A549 (cell line): ENCODE data around the gene SCAP. TPM values are rescaled to one million over a fixed set of nuclear protein-coding genes. Genes with fewer than 3 reads are reported as not detected.
A peak's percentile ranks its signal among the peaks of the same experiment; 100 is the strongest.

Source experiments
- ATAC-seq, 2 experiments: fragments of 200-7000 bp in 1 of 2; fragments of >200 bp in 1 of 2; cut with Nextera tagmentation in 1 of 2; cut with Tn5 transposase in 1 of 2; 3 replicates each; pipeline versions ENCODE4 v1.8.0 to v1.9.1; 2018 to 2020; ENCODE audit warnings: mild to moderate bottlenecking in 1 of 2, moderate library complexity in 1 of 2
- CTCF ChIA-PET: fragments of 300-600 bp; sonication (Branson Sonifier 250); formaldehyde crosslinking; extraction: SDS; loops from one replicate; lab custom pipeline; 2021; ENCODE audit warnings: antibody characterized with exemption, inconsistent platforms; lab: Yijun Ruan, JAX
- POLR2A ChIA-PET: fragments of 350-600 bp; formaldehyde crosslinking; extraction: SDS; loops from one replicate; lab custom pipeline; 2021; ENCODE audit warnings: antibody characterized with exemption, inconsistent platforms; lab: Yijun Ruan, JAX
- DNase-seq, 2 experiments: peaks; one replicate each; pipeline versions ENCODE4 v3.0.0 to v3.0.0-alpha.2; 2011 to 2016; ENCODE audit warnings: low read depth in 1 of 2, low spot score in 1 of 2
- FAIRE-seq: peaks from 2 replicates; lab custom pipeline; 2011; peaks lifted over from hg19 to GRCh38; lab: Jason Lieb, UNC
- H3K27ac ChIP-seq, 2 experiments: fragments of >200 bp; sonication (Bioruptor Twin); formaldehyde crosslinking; 3 replicates each; pipeline ENCODE4 v1.5.1; 2016 to 2017
- H3K4me1 ChIP-seq: fragments of >200 bp; sonication (Bioruptor Twin); formaldehyde crosslinking; 3 replicates; pipeline ENCODE4 v1.6.1; 2016
- H3K4me2 ChIP-seq: fragments of >200 bp; sonication (Bioruptor Twin); formaldehyde crosslinking; 3 replicates; pipeline ENCODE4 v1.6.1; 2016
- H3K4me3 ChIP-seq: fragments of >200 bp; sonication (Bioruptor Twin); formaldehyde crosslinking; 3 replicates; pipeline ENCODE4 v1.5.1; 2016
- H3K9me3 ChIP-seq: fragments of >200 bp; sonication (Bioruptor Twin); formaldehyde crosslinking; 3 replicates; pipeline ENCODE4 v1.6.1; 2016
- BHLHE40 ChIP-seq: IDR thresholded peaks from 2 replicates; pipeline ENCODE4 v1.6.1; 2012; ENCODE audit warnings: low read depth, low read length, inconsistent platforms
- CBX2 ChIP-seq: fragments of 200-600 bp; sonication (generic); IDR thresholded peaks from 2 replicates; pipeline ENCODE4 v1.6.1; 2016; ENCODE audit warnings: low read depth, mild to moderate bottlenecking, borderline replicate concordance
- CBX8 ChIP-seq: fragments of 200-600 bp; sonication (generic); IDR thresholded peaks from 2 replicates; pipeline ENCODE4 v1.6.1; 2016
- CEBPB ChIP-seq, 2 experiments: fragments of >200 bp in 1 of 2; sonication (Bioruptor Twin) in 1 of 2; formaldehyde crosslinking in 1 of 2; IDR thresholded peaks; 2 replicates each; pipeline ENCODE4 v1.6.1; 2012 to 2016
- CHD2 ChIP-seq: fragments of 150-350 bp; IDR thresholded peaks from 2 replicates; pipeline ENCODE4 v1.6.1; 2014; ENCODE audit warnings: low read length; ENCODE audit not compliant: partially characterized antibody
- CHD4 ChIP-seq: fragments of 200-600 bp; sonication (generic); IDR thresholded peaks from 2 replicates; pipeline ENCODE4 v1.6.1; 2016; ENCODE audit warnings: antibody characterized with exemption, mild to moderate bottlenecking, borderline replicate concordance
- EP300 ChIP-seq, 2 experiments: fragments of >200 bp; sonication (Bioruptor Twin); formaldehyde crosslinking; IDR thresholded peaks; 2 replicates in 1 of 2; 3 replicates in 1 of 2; pipeline ENCODE4 v1.6.1; 2016 to 2017
- FOSB ChIP-seq: fragments of 250-450 bp; sonication (Bioruptor Pico); IDR thresholded peaks from 2 replicates; pipeline ENCODE4 v1.5.0; 2020; ENCODE audit warnings: mild to moderate bottlenecking, moderate library complexity
- HES2 ChIP-seq: fragments of >200 bp; sonication (Bioruptor Twin); formaldehyde crosslinking; IDR thresholded peaks from 2 replicates; pipeline ENCODE4 v1.6.1; 2016
- JUN ChIP-seq, 2 experiments: fragments of >200 bp; sonication (Bioruptor Twin); formaldehyde crosslinking; IDR thresholded peaks; 2 replicates in 1 of 2; 3 replicates in 1 of 2; pipeline ENCODE4 v1.6.1; 2016 to 2017
- KDM1A ChIP-seq: fragments of 200-600 bp; sonication (generic); IDR thresholded peaks from 2 replicates; pipeline ENCODE4 v1.6.1; 2016; ENCODE audit warnings: low read depth, mild to moderate bottlenecking
- MAZ ChIP-seq: fragments of 150-350 bp; IDR thresholded peaks from 2 replicates; pipeline ENCODE4 v1.6.1; 2014; ENCODE audit warnings: antibody characterized with exemption, low read depth, low read length, borderline replicate concordance
- MYC ChIP-seq: IDR thresholded peaks from 2 replicates; pipeline ENCODE4 v1.6.1; 2012; ENCODE audit warnings: mild to moderate bottlenecking, inconsistent platforms, low read length, improper control_type of control experiment, borderline replicate concordance
- PHF8 ChIP-seq: fragments of 200-600 bp; sonication (generic); IDR thresholded peaks from 2 replicates; pipeline ENCODE4 v1.6.1; 2016; ENCODE audit warnings: low read depth, mild to moderate bottlenecking, antibody characterized with exemption, moderate library complexity, borderline replicate concordance
- POLR2A ChIP-seq: IDR thresholded peaks from 2 replicates; pipeline ENCODE4 v1.6.1; 2012; ENCODE audit warnings: mild to moderate bottlenecking, low read length
- POLR2AphosphoS2 ChIP-seq: conservative IDR thresholded peaks from 2 replicates; pipeline ENCODE4 v1.6.1; 2012; ENCODE audit warnings: low read length, improper control_type of control experiment, inconsistent platforms
- RARB ChIP-seq: fragments of 250-450 bp; sonication (Bioruptor Pico); IDR thresholded peaks from 2 replicates; pipeline ENCODE4 v1.8.0; 2021; ENCODE audit warnings: mild to moderate bottlenecking, moderate library complexity
- SMC3 ChIP-seq: fragments of >200 bp; sonication (Bioruptor Twin); formaldehyde crosslinking; IDR thresholded peaks from 3 replicates; pipeline ENCODE4 v1.6.1; 2018; ENCODE audit warnings: inconsistent platforms
- TFCP2L1 ChIP-seq: fragments of 250-450 bp; sonication (Bioruptor Pico); IDR thresholded peaks from 2 replicates; pipeline ENCODE4 v1.5.0; 2021; ENCODE audit warnings: mild to moderate bottlenecking
- ZSCAN20 ChIP-seq: fragments of 250-450 bp; sonication (Bioruptor Pico); IDR thresholded peaks from 2 replicates; pipeline ENCODE4 v1.8.0; 2022; ENCODE audit warnings: mild to moderate bottlenecking, moderate library complexity
- WGBS: methylation state at CpG from one replicate; pipeline ENCODE4 v1.1.6; 2017; ENCODE audit errors: missing lambda C conversion rate; 5-methylcytosine and 5-hydroxymethylcytosine counted together
- polyA plus RNA-seq, 4 experiments: library from polyadenylated mRNA; depleted of rRNA in 3 of 4; stranded (reverse); fragments of >200 nt; fragmentation: RNase III in 1 of 4; extraction: RNeasy Plus Mini Kit Qiagen cat#74134 plus additional on column Dnase treatment in 1 of 4; gene quantifications; 2 replicates in 3 of 4; 3 replicates in 1 of 4; pipeline ENCODE4 v1.2.3, GENCODE V29; 2011 to 2017
- TF ChIP-seq, protein P1 (sequence below): fragments of 250-450 bp; sonication (Bioruptor Pico); IDR thresholded peaks from 2 replicates; pipeline ENCODE4 v1.5.0; 2020; ENCODE audit warnings: low read depth, mild to moderate bottlenecking, moderate library complexity
- TF ChIP-seq, protein P2 (sequence below): fragments of 250-450 bp; sonication (Bioruptor Pico); IDR thresholded peaks from 2 replicates; pipeline ENCODE4 v1.5.0; 2021; ENCODE audit warnings: mild to moderate bottlenecking, moderate library complexity, borderline replicate concordance

The SCAP gene
- polyA plus RNA-seq, 2 of the 4 experiments (the other 2 are of a cell fraction), result 12.9 to 25.9 TPM

- TF ChIP-seq FOSB, result no peak
- no peak for TF ChIP-seq CBX2
- TF ChIP-seq CEBPB (IDR thresholded peaks at IDR 0.05), result peak; percentile 95 to 96
- ChIA-PET POLR2A (no interaction called here), CTCF (no interaction called here)
- Histone ChIP-seq H3K4me2 (peak overlapping the region; percentile 45), H3K4me1 (peaks cover 13% of the 10 kb centered on the region), H3K4me3 (no peak overlapping the region), H3K9me3 (no peaks in the 10 kb centered on the region), H3K27ac (no peak overlapping the region; a peak in 1 of 6 replicates)
- DNase-seq, result no peak
- no peak for FAIRE-seq
- ATAC-seq, result no peak
- WGBS, result 69% methylated on average over 3 of the region's 3 CpGs
These were observed 19.8 kb downstream of the SCAP start for GRCh38 chr3:47455806-47456452.

DNA sequence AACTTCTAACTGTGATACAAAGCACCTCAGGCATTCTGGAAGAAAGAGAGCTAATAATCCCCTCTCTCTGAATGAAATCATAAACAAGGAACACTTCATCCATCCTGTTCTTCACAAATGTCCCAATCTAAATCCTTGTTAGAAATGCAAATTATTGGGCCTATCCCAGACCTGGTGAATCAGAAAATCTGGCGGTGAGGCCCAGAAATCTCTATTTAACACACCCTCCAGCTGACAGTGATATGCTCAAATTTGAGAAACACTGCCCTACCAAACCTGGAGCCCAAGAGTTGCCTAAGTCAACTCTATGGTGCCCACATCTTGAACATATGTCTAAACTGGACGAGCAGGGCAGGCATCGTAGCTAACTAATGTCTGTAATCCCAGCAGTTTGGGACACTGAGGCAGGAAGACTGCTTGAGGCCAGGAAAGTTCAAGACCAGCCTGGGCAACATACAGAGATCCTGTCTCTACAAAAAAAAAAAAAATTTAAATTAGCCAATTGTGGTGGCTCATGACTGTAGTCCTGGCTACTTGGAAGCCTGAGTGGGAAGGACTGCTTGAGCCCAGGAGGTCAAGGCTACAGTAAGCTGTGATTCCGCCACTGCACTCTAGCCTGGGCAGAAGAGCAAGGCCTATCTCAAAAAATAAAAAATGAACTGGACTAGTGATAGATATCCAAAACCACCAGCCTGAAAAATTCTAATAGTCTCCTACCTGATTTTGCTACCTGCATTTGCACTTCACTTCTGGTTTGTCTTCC is 23.1 kb downstream of the SCAP start:
- no peak for DNase-seq
- TF ChIP-seq FOSB (no peak), POLR2AphosphoS2 (no peak), POLR2A (no peak), JUN (IDR thresholded peaks at IDR 0.05) (no peak), ZSCAN20 (CRISPR knock-in tag) (no peak), CEBPB (IDR thresholded peaks at IDR 0.05) (no peak), CHD4 (no peak), PHF8 (no peak), EP300 (IDR thresholded peaks at IDR 0.05) (no peak), MAZ (no peak), MYC (no peak), TFCP2L1 (CRISPR knock-in tag) (no peak), BHLHE40 (no peak)
- TF ChIP-seq, protein P1, sequence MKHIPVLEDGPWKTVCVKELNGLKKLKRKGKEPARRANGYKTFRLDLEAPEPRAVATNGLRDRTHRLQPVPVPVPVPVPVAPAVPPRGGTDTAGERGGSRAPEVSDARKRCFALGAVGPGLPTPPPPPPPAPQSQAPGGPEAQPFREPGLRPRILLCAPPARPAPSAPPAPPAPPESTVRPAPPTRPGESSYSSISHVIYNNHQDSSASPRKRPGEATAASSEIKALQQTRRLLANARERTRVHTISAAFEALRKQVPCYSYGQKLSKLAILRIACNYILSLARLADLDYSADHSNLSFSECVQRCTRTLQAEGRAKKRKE (CRISPR knock-in tag), result no peak
- TF ChIP-seq, all 56 proteins: peak for 0
- Histone ChIP-seq H3K4me3 (no peak overlapping the region), H3K4me2 (no peak overlapping the region), H3K27ac (no peak overlapping the region), H3K4me1 (peaks cover 13% of the 10 kb centered on the region), H3K9me3 (no peaks in the 10 kb centered on the region)
- ChIA-PET CTCF (interaction anchor here (0.7 to 1.2 kb wide), 2 partner anchors 23 to 202 kb away, joined by 3 read pairs; partner anchors contain the start of gene SCAP), POLR2A (no interaction called here)
- FAIRE-seq (no peak), ATAC-seq (no peak)
- 98% methylated on average over 4 of the region's 4 CpGs for WGBS

DNA sequence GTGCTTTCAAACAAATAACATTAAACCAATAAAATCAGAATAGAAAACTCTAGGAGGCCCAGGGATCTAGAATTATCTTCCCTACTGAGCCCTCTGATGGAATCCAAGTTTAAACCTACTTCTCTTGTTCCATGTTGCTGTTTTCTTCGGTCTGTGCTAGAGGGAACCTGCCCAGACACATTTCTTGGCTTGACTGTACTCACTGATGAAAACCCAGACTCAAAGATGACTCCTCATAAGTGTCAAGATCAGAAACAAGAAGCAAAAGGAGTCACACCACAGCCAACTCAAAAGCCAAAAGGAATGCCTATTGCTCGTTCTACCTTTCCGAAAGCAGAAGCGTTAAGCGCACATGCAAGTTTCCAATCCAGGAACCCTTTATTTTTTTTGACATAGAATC is 31.6 kb downstream of the SCAP start:
- ChIA-PET CTCF (interaction anchor here (1.2 to 2.4 kb wide), 4 partner anchors 10 to 31 kb away, joined by 4 to 7 read pairs (median 5); partner anchors contain the start of gene SCAP), POLR2A (no interaction called here)
- Histone ChIP-seq H3K9me3 (no peaks in the 10 kb centered on the region), H3K27ac (peak overlapping the region; percentile 61 to 75), H3K4me3 (no peak overlapping the region), H3K4me1 (peaks cover 30% of the 10 kb centered on the region), H3K4me2 (peak overlapping the region; percentile 82)
- ATAC-seq, result peak in 1 of 2 experiments; percentile 37; a peak in 3 of 6 replicates
- TF ChIP-seq EP300 (IDR thresholded peaks at IDR 0.05) (no peak), SMC3 (no peak), HES2 (no peak), ZSCAN20 (CRISPR knock-in tag) (no peak), CHD2 (no peak), CBX8 (no peak), KDM1A (no peak), MYC (no peak), POLR2AphosphoS2 (no peak), RARB (CRISPR knock-in tag) (no peak)
- TF ChIP-seq, protein P2, sequence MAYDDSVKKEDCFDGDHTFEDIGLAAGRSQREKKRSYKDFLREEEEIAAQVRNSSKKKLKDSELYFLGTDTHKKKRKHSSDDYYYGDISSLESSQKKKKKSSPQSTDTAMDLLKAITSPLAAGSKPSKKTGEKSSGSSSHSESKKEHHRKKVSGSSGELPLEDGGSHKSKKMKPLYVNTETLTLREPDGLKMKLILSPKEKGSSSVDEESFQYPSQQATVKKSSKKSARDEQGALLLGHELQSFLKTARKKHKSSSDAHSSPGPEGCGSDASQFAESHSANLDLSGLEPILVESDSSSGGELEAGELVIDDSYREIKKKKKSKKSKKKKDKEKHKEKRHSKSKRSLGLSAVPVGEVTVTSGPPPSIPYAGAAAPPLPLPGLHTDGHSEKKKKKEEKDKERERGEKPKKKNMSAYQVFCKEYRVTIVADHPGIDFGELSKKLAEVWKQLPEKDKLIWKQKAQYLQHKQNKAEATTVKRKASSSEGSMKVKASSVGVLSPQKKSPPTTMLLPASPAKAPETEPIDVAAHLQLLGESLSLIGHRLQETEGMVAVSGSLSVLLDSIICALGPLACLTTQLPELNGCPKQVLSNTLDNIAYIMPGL (CRISPR knock-in tag), result no peak
- no peak for FAIRE-seq
- 82% methylated on average over 5 of the region's 5 CpGs for WGBS
- DNase-seq, result no peak
